A673 (cell line): ENCODE data around the gene FOXJ3. TPM values are rescaled to one million over a fixed set of nuclear protein-coding genes. Genes with fewer than 3 reads are reported as not detected.

Experiments used
- BruUV-seq: library from RNA; stranded (reverse); fragments of 400-500 nt; replicated peaks from 2 replicates; lab custom pipeline; 2021; lab: Mats Ljungman, UMichigan
- CTCF ChIA-PET: fragments of 300-600 bp; sonication (Branson Sonifier 250); formaldehyde crosslinking; loops from one replicate; lab custom pipeline; 2022; ENCODE audit warnings: antibody characterized with exemption; lab: Charles Lee
- POLR2A ChIA-PET: fragments of 300-600 bp; sonication (Branson Sonifier 250); formaldehyde crosslinking; loops from one replicate; lab custom pipeline; 2022; ENCODE audit warnings: antibody characterized with exemption; ENCODE audit not compliant: low non-redundant PET; lab: Charles Lee
- DNase-seq: peaks from one replicate; pipeline ENCODE4 v3.0.0-alpha.2; 2015; ENCODE audit warnings: low spot score
- H3K27ac ChIP-seq: fragments of 200-600 bp; sonication (generic); 2 replicates; pipeline ENCODE4 v1.5.1; 2016; ENCODE audit warnings: mixed run types, low read depth, mild to moderate bottlenecking, mixed read lengths, antibody characterized with exemption, low read length; ENCODE audit not compliant: poor library complexity, severe bottlenecking
- H3K27me3 ChIP-seq: fragments of 200-600 bp; sonication (generic); replicated peaks from 2 replicates; pipeline ENCODE4 v1.6.1; 2017; ENCODE audit warnings: mixed run types, low read depth, mild to moderate bottlenecking, mixed read lengths, antibody characterized with exemption, low read length; ENCODE audit not compliant: insufficient read depth, poor library complexity
- H3K36me3 ChIP-seq: fragments of 200-600 bp; sonication (generic); 2 replicates; pipeline ENCODE4 v1.6.1; 2016; ENCODE audit warnings: mixed run types, mild to moderate bottlenecking, mixed read lengths, antibody characterized with exemption, low read length; ENCODE audit not compliant: insufficient read depth, poor library complexity, severe bottlenecking
- H3K4me1 ChIP-seq: fragments of 200-600 bp; sonication (generic); 2 replicates; pipeline ENCODE4 v1.6.1; 2017; ENCODE audit warnings: mixed run types, mild to moderate bottlenecking, mixed read lengths, antibody characterized with exemption, low read length; ENCODE audit not compliant: insufficient read depth, poor library complexity, severe bottlenecking
- H3K4me3 ChIP-seq: fragments of 200-600 bp; sonication (generic); 2 replicates; pipeline ENCODE4 v1.5.1; 2016; ENCODE audit warnings: low read depth, mixed run types, mild to moderate bottlenecking, mixed read lengths, low read length; ENCODE audit not compliant: poor library complexity, severe bottlenecking
- H3K9me3 ChIP-seq: fragments of 200-600 bp; sonication (generic); 2 replicates; pipeline ENCODE4 v1.6.1; 2016; ENCODE audit warnings: mixed run types, low read depth, mild to moderate bottlenecking, mixed read lengths, antibody characterized with exemption, low read length; ENCODE audit not compliant: poor library complexity, severe bottlenecking
- CTCF ChIP-seq: fragments of 300-800, 200-600 bp; sonication (generic); conservative IDR thresholded peaks from 2 replicates; pipeline ENCODE4 v1.5.1; 2017; ENCODE audit warnings: low read depth, mild to moderate bottlenecking, antibody characterized with exemption, low read length, moderate library complexity, mixed read lengths
- EZH2 ChIP-seq: fragments of 200-600 bp; sonication (generic); IDR thresholded peaks from 2 replicates; pipeline ENCODE4 v1.6.1; 2017; ENCODE audit warnings: borderline replicate concordance, low read depth, mild to moderate bottlenecking, mixed read lengths, antibody characterized with exemption, low read length; ENCODE audit not compliant: poor library complexity, severe bottlenecking
- intact Hi-C: fragments of 100-400 bp; cut with micrococcal nuclease; formaldehyde crosslinking; loops from one replicate; pipeline ENCODE4 v1.10.0; 2022; ENCODE audit not compliant: unreplicated experiment
- total RNA-seq: library from RNA; stranded (reverse); gene quantifications from 2 replicates; pipeline ENCODE4 v1.2.3, GENCODE V29; 2021

Gene FOXJ3
- total RNA-seq, 1 experiment from 2014 or later = 57.9 TPM

GRCh38 chr1:42295816-42296215 is 39.2 kb downstream of the FOXJ3 start:
- Histone ChIP-seq H3K9me3 (peaks cover 5% of the 10 kb centered on the region), H3K27ac (no peak overlapping the region), H3K36me3 (no peaks in the 10 kb centered on the region), H3K4me3 (no peak overlapping the region), H3K4me1 (no peaks in the 10 kb centered on the region), H3K27me3 (no peaks in the 10 kb centered on the region)
- intact Hi-C loops = no loop called here
- TF ChIP-seq EZH2 (no peak), CTCF (no peak)
- no peak for DNase-seq
- CTCF ChIA-PET = no interaction called here
- no TSS peak for BruUV-seq
- POLR2A ChIA-PET = no interaction called here

GRCh38 chr1:42290130-42290529 is 44.9 kb downstream of the FOXJ3 start:
- CTCF ChIA-PET = no interaction called here
- POLR2A ChIA-PET = no interaction called here
- DNase-seq = no peak
- Histone ChIP-seq H3K4me1 (no peaks in the 10 kb centered on the region), H3K27ac (no peak overlapping the region), H3K9me3 (no peaks in the 10 kb centered on the region), H3K36me3 (no peaks in the 10 kb centered on the region), H3K27me3 (no peaks in the 10 kb centered on the region), H3K4me3 (no peak overlapping the region)
- TF ChIP-seq CTCF (no peak), EZH2 (no peak)
- intact Hi-C loops = no loop called here
- no TSS peak for BruUV-seq

GRCh38 chr1:42288311-42288985 is 46.6 kb downstream of the FOXJ3 start:
- TF ChIP-seq EZH2 (no peak), CTCF (no peak)
- POLR2A ChIA-PET = no interaction called here

More at GRCh38 chr1:42288311-42288985, 46.6 kb downstream of the FOXJ3 start:
- Histone ChIP-seq H3K27ac (no peak overlapping the region), H3K4me3 (no peak overlapping the region), H3K27me3 (no peaks in the 10 kb centered on the region), H3K9me3 (no peaks in the 10 kb centered on the region), H3K4me1 (no peaks in the 10 kb centered on the region), H3K36me3 (no peaks in the 10 kb centered on the region)
- no peak for DNase-seq
- CTCF ChIA-PET = no interaction called here
- intact Hi-C loops = no loop called here
- BruUV-seq = no TSS peak
